Activated CD8-positive, alpha-beta memory T cell treated with anti-CD3 and anti-CD28 coated beads, Interleukin-2, amount 50 U/mL, for 48 hours (primary cell): Measurements from ENCODE around the gene C12orf43.
"Not testable (repeated sequence)": the region's sequence is repeated elsewhere in the genome, so short reads cannot be mapped to it uniquely, and the experiment has no call there.

ENCODE experiments used
- DNase-seq: peaks from one replicate; pipeline ENCODE4 v3.0.0-alpha.2; 2020

Gene C12orf43, protein sequence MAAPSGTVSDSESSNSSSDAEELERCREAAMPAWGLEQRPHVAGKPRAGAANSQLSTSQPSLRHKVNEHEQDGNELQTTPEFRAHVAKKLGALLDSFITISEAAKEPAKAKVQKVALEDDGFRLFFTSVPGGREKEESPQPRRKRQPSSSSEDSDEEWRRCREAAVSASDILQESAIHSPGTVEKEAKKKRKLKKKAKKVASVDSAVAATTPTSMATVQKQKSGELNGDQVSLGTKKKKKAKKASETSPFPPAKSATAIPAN

DNA sequence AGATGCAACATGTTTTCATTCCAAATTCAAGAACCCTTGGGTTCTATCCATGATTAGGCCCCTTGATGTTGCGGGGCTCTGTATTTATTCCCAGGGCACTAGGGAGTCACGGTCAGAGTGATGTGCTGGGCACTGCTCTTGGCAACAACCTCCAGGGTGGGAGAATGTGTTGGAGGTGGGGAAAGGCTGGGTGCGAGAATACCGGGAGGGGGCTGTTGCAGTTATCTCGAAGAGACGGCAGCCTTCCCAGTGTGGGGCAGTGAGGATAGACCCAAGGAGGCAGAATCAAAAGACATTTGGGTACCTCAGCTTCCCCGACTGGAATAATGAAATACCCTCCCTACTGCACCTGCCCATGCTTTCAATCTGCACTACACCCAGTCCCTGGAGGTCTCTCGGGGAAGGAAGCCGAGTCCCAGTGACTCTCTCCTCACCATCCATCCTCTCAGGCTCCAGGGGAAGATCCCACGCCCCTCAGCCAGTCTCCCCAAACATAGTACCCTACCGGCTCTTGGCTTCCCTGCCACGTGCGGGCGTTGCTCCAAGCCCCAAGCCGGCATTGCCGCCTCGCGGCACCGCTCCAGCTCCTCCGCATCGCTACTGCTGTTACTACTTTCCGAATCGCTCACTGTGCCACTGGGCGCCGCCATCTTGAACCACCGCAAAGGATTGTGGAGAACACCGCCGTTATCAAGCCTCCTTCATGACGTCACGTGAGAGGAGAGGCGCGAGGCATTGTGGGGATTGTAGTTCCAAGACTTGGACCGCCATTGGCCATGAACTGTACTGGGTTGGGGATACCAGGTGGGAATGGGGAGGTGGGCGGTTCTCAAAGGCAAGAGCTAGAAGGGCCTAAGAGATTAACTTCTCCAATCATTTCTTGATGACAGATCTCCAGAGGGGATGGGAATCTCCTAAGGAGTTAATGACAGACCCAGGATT, at the start of gene C12orf43:
Gene C12orf43 (minus strand): TSS at position 663 of the 942 bp plus-strand sequence. CDS start 13 bp downstream, at position 650.
- peak; percentile 92 for DNase-seq

DNA sequence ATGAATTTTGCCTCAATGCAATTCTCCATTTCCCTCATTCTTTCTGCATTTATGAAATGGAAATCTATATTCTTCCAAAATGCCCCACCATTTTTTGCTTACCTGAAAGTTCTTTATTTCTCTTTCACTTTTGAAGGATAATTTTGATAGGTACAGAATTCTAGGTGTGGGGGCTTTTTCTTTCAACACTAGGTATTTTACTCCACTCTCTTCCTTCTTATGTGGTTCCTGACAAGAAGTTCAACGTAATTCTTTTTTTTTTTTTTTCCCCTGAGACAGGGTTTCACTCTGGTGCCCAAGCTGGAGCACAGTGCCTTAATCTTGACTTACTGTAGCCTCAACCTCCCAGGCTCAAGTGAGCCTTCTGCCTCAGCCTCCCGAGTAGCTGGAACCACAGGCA, 49.1 kb upstream of the C12orf43 start:
- no peak for DNase-seq

DNA sequence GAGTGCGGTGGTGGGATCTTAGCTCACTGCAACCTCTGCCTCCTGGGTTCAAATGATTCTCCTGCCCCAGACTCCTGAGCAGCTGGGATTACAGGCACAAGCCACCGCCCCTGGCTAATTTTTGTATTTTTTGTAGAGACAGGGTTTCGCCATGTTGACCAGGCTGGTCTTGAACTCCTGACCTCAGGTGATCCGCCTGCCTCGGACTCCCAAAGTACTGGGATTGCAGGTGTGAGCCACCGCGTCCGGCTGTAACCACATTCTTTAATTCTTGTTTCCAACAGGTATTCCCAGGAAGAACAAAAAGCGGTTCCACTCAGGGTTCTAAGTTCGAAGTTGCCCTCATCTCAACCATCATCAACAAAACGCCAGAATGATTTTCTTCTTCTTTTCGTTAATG, 48.3 kb upstream of the C12orf43 start:
- not testable (repeated sequence) for DNase-seq

DNA sequence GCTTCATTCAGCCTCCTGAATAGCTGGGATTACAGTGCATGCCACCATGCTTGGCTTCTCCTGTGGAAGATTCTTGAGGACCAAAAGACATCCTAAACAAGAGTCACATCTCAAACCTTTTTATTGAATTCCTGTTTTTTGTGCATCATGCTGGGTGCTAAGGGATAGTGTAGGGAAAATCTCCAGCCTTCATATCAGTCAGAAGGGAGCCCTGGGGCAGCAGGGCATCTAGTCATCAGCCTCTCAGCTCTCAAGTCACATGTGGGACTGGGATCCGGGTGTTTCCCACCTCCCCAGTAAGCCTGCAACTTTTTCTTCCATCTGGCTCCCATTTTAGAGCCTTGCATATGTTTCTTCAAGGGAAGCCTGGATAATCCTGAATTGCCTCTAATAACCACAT, 47.8 kb upstream of the C12orf43 start:
- DNase-seq: no peak

GRCh38 chr12:121062391-121063045, 46.2 kb upstream of the C12orf43 start:
- DNase-seq: no peak

- no peak for DNase-seq
These were observed 45.5 kb upstream of the C12orf43 start for GRCh38 chr12:121061831-121062230.

GRCh38 chr12:121060149-121061001, 44.1 kb upstream of the C12orf43 start:
- DNase-seq: peak; percentile 74

DNA sequence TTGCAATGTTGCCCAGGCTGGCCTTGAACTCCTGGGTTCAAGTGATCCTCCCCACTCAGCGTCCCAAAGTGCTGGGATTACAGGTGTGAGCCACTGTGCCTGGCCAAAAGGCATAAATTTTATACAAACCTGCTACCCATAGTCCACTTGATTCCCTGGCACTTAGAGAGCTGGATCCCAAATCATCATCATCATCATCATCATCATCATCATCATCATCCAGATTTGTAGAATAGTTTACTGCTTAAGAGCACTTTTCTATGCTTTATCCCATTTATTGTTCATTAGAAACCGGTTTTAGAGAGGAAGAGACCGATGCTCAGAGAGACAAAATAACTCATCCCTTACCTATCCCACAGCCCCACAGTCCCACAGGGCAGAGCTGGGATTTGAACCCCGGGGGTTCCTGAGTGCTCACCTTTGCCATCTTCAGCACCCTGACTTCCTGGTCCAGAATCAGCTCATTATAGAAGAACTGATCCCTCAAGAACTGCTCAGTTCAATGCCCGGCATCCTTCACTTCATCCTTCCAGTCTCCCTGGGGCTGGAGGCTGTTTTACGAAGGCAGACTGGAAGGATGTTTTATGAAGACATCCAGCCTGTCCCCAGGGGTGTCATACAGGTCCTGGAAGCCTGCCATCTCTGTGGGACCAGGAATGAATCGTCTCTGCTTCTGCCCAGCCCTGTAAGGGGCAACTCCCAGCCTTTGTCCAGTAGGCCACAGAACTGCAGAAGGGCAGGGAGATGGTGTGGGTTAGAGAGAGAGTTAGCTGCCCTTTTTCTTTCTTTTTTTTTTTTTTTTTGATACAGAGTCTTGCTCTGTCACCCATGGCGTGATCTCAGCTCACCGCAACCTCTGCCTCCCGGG, 43.0 kb upstream of the C12orf43 start:
- no peak for DNase-seq

DNA sequence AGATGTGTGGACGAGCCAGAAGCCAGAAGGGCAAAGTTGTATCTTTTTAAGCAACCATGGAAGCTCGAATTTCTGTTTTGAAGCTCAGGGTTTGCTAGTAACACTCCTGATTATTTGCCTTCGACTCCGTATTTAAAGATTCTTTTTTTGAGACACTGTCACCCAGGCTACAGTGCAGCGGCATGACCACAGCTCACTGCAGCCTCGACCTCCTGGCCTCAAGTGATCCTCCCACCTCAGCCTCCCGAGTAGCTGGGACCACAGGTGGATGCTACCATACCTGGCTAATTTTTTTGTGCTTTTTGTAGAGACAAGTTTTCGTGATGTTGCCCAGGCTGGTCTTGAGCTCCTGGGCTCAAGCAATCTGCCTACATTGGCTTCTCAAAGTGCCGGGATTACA, 41.5 kb upstream of the C12orf43 start:
- DNase-seq: no peak

GRCh38 chr12:121053706-121054105, 37.4 kb upstream of the C12orf43 start:
- DNase-seq: no peak

DNA sequence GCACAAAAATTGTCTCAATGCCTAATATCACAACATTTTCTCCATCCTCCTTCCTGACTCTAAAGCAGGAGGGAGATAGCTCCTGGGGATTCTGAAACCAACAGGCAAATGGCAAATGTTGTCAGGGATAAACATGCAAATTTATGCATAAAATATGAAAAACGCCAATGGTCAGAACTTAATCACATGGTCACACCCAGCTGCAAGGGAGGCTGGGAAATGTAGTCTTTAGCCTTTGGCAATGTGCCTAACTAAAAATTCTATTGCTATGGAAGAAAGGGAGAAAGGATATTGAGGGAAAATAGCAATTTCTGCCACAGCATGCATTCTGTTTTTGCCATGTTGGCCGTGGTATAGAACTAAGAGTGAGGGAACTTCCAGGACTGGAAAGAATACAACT, 34.4 kb upstream of the C12orf43 start:
- no peak for DNase-seq

- no peak for DNase-seq
These were observed 32.2 kb upstream of the C12orf43 start for GRCh38 chr12:121048442-121048841.

- DNase-seq: not testable (repeated sequence)
These were observed 31.1 kb upstream of the C12orf43 start for GRCh38 chr12:121047400-121047799.

DNA sequence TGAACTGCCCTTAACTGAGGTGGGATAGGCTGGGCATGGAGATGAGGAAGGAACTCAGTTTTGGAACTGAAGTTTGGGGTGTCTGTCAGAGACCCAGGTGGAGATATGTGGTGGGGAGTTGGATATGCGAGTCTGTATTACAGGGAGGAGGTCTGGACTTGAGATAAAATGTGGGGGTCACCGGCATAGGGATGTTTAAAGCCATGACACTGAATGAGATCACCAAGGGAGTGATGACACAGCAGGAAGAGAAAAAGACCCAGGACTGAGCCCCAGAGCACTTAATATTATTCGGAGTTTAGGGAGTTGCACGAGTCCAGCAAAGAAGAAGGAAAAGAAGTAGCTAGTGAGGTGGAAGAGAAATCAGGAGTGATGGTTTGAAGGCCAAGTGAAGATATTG, 26.8 kb upstream of the C12orf43 start:
- no peak for DNase-seq

DNA sequence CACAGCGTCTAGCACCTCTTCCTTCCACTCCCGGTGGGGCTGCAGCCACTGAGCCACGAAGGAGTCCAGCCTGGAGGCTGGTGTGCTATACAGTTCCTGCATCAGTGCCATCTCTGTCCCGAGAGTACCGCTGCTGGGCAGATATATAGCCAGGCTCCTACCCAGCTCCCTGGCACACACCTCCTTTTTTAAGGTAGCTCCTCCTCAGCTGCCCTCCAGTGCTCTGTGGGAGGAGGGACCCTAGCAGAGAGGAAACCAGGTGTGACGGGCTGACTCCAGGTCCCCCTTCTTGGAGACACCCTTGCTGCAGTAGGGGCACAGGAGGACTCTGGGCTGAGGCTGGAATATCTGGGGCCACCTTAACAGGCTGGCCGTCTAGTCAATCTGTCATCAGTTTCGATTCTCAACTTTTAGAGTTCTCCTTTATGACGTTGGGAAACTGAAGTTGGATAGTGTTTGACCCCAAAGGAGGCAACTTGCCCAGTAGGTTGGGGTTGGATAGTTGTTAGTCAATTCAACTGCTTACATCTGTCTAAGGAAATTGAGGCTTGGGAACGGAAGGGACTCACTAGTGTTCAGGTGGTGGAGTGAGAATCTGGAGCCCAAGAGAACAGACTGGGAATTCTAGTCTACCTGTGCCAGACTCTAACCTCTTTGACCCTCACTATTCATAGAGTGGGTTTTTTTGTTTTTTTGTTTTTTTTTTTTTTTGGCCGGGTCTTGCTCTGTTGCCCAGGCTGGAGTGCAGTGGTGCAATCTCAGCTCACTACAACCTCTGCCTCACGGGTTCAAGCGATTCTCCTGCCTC, 22.8 kb upstream of the C12orf43 start, which contains the start of gene OASL:
Gene OASL (minus strand): TSS at position 386 of the 808 bp plus-strand sequence. CDS start 275 bp downstream, at position 111.
- peak; percentile 83 for DNase-seq

DNA sequence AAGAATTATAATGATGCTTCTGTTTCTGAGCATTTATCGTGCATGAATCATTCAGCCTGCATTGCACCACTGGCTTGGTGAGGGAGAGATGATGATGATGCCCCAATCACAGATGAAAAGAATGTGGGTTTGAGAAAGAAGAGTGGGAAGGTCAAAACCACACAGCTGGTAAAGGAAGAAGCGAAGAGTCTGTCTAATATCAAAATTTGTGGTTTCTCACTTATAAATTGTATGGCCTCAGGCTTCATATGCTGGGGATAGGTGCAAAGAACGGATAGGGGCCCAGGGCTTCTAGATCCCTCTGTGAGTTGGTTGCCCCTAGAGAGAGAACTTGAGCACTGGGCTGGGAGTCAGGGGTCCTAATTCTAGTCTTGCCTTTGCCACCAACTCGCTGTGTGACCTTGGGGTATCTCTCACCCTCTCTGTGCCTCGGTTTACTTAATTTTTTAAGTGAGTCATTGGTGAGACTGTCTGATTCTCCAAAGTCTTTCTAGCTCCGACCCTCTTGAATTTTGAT, 20.6 kb upstream of the C12orf43 start:
- DNase-seq: peak; percentile 62

DNA sequence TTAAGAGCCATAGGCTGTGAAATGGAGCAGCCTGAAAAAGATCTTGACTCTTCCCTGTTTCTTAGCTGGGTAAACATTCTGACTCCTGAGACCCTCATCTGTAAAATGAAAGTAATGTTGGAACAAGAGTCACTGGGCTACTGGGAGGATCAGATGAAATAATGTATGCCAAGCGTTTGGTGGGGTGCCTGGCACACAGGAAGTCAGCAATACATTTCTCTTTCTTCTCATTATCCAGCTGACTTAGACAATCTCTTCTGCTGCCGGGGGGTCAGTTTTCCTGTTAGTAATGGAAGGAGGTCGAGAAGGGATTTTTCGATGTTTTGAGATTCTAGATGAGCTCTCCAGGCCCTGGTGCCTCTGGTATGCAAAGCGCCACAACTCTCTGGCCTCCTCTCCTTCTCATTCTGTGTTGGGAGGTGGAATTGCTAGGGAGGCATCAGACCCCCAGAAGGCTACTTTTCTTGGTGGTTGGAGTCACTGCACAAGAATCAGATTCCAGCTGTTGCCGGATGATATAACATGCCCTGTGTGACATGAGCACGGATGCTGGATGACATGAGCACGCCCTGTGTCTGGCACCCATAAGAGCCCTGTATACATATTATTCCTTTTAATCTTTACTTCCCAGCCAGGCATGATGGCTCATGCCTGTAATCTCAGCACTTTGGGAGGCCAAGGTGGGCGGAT, 18.5 kb upstream of the C12orf43 start:
- no peak for DNase-seq

DNA sequence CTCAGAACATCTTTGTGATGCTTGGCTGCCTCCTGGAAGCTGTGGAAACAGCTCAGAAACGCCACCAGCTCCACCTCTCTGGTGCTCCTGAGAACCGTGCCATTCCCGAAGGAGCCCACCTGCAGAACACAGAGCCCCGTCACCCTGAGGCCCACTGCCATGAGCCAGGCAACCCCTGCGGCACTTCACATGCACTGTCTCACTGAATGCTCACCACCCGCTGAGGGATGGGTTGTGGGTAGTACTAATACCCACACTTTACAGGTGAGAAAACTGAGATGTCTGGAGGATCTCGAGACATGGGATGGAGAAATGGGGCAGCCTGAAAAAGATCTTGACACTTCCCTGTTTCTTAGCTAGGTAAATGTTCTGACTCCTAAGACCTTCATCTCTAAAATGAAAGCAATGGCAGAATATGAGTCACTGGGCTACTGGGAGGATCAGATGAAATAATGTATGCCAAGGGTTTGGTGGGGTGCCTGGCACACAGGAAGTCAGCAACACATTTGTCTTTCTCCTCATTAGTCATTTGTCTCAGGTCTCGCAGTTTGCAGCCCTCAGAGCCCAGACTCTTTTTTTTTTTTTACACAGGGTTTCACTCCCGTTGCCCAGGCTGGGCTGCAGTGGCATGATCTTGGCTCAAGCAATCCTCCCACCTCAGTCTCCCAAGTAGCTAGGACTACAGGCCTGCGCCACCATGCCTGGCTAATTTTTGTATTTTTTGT, 17.5 kb upstream of the C12orf43 start:
- peak; percentile 65 for DNase-seq
